HG03575 (cell line): Measurements from ENCODE around the gene HACD4.

Experiments used
- ATAC-seq: cut with Tn5 transposase; IDR thresholded peaks from one replicate; pipeline ENCODE4 v1.9.1; 2021; ENCODE audit not compliant: unreplicated experiment, insufficient number of reproducible peaks, low FRiP score; ENCODE audit errors: extremely low read depth

The HACD4 gene

GRCh38 chr9:21023861-21024260 lies 7.6 kb downstream of the HACD4 start:
- no peak for ATAC-seq

- no peak for ATAC-seq
These were observed 13.3 kb downstream of the HACD4 start for GRCh38 chr9:21018177-21018576.

DNA sequence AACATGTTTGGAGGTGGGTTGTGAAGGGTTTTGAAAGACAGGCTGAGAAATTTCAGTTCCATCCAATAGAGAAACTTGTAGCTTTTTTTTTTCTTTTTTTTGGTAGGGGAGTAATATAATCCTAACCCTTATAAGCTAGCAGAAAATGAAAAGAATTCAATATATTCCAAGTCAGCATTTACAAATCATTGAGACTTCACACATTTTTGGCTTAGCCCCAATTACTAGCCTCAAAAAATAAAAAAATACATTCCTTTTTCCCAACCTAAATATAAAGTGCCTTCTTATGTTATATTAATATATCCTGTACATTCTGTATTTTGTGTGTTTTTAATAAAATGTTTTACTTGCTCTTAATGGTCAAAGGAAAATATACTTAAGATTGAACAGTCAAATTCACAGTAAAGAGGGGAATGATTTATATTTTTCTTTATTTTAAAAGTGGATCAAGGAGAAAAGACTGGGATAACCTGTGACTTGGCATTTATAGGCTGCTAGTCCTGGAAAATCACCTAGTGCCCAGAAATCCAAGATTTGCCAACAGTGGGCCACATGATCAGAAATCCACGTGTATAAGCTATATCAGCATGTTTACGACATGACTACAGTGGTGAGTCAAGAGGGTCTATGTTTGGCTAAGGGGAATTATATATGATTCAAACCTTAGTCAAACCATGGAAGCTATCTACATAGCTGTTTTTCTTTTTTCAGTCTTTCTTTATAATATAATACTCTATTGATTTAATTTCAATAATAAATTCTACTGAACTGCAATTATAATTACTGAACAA lies 14.5 kb downstream of the HACD4 start:
- ATAC-seq, result no peak

GRCh38 chr9:21015995-21016394 lies 15.4 kb downstream of the HACD4 start:
- ATAC-seq, result no peak

- no peak for ATAC-seq
These were observed 16.2 kb downstream of the HACD4 start for GRCh38 chr9:21015129-21015815.

GRCh38 chr9:21002040-21002439 lies 29.4 kb downstream of the HACD4 start:
- no peak for ATAC-seq

GRCh38 chr9:21001581-21001980 lies 29.9 kb downstream of the HACD4 start:
- no peak for ATAC-seq

- ATAC-seq, result peak; percentile 65
These were observed 33.9 kb downstream of the HACD4 start for GRCh38 chr9:20997503-20998076.

DNA sequence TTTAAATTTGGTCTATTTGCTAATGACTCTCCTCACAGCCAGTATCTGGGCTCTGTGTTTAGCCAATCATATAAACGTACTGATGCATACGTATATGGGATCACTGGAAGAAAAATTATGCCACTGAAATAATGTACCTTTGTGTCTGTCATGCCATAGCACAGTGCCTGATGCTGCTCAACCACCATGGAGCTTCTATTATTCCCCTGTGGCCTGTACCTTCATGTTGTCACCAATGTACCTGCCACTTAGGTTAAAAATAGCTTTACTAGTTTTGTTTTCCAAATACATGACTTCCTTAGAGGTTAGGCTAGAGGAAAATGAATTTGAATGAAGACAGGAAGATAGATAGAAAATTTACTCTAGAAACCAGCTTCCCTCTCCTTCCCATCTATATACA lies 34.6 kb downstream of the HACD4 start:
- ATAC-seq, result peak; percentile 31

DNA sequence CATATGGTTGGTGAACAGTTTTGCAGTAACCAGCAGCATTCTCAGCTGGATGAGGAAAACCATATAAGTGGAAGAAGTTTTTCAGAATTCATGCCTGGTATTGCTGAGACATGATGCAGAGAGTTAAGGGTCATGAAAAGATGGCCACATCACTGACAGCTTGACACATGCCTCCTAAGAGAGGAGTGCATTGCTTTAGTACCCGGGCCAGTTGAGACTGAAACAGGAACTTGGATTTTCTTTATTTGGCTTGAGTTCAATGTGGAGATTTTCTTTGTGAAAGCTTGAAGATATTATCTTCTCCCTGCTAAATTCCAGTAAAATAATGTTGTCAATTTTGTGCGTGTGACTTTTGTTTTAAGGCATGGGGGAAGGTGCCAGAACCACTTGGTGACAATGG lies 35.8 kb downstream of the HACD4 start:
- no peak for ATAC-seq

GRCh38 chr9:20994486-20994885 lies 37.0 kb downstream of the HACD4 start:
- ATAC-seq, result no peak

- no peak for ATAC-seq
These were observed 40.6 kb downstream of the HACD4 start for GRCh38 chr9:20990867-20991266.

GRCh38 chr9:20989923-20990341 lies 41.5 kb downstream of the HACD4 start:
- ATAC-seq, result no peak

GRCh38 chr9:20988671-20989315 lies 42.6 kb downstream of the HACD4 start:
- no peak for ATAC-seq

GRCh38 chr9:20988061-20988460 lies 43.4 kb downstream of the HACD4 start:
- ATAC-seq, result no peak

- ATAC-seq, result no peak
These were observed 43.9 kb downstream of the HACD4 start for GRCh38 chr9:20987521-20987920.

DNA sequence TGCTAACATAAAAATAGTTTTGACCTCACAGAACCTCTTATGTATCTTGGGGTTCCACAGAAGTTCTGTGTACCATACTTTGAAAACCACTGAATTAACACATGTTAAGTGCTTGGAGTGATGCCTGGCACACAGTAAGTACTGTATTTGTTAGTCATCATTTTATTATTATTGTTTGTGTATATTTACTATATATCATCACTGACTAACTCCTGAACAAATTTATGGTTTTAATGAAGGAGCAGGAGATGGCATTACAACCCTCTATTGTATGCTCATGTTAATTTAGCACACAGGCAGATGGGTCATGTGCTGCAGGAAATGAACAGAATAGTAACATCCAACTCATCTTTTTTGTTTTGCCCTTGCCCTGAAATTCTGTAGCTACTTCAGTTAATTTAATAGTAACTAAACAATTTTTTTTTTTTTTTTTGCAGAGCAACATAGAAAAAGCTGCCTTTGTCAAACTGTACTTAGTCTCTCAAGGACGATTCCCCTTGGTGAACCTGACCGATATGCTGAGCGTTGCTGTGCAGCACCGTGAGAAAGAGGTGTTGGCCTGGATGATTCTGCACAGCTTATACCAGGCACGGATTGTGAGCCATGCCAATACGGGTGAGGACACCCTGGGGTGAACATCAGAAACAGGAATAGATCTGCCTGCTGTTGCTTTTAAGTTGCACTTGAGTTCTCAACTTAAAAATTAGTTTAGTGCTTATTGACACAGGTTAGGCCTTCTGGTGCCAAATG lies 45.4 kb downstream of the HACD4 start:
- no peak for ATAC-seq

DNA sequence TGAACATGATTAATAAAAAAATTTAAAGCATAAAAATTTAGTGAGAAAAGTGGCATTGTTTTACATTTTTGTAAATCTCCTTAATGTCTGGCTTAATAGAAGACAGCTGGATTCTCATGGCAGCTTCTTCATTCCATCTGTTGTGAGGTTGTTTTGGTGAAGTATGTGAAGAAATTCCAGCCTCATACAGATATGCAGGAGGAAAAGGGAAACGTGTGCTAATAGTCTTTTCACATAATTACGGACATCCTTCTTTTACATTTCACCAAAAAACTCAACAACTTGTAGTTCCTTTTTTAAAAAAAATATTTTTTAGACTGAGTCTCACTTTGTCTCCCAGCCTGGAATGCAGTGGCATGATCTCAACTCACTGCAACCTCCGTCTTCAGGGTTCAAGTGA lies 46.9 kb downstream of the HACD4 start:
- ATAC-seq, result no peak

DNA sequence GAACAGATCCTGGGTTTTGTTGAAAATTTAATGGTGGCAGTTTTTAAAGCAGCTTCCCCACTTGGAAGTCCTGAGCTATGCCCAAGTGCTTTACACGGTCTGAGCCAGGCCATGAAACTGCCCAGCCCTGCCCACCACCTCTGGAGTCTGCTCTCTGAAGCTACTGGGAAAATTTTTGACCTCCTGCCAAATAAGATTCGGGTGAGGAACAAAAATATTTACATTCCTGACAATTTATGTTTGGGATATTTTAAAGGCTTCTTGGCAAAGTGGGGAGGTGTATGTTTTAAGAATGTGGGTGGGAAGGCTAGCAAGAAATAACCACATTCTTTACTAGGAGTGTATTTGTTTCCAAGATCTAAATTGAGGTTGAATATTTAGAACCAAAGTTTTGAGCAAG lies 50.0 kb downstream of the HACD4 start:
- ATAC-seq, result no peak
